Spleen (tissue), 3 donors: ENCODE data around the gene RGS5.

Experiments used
- POLR2A ChIP-seq, 3 donors: fragments of 450-650 bp; IDR thresholded peaks; one replicate each; pipeline ENCODE4 v1.5.1; 2017; ENCODE audit warnings: antibody characterized with exemption in 3 of 3, mild to moderate bottlenecking in 1 of 3
- POLR2AphosphoS5 ChIP-seq, 3 donors: sonication (generic); formaldehyde crosslinking; IDR thresholded peaks; one replicate each; pipeline ENCODE4 v1.5.1; 2017; ENCODE audit warnings: antibody characterized with exemption in 3 of 3

DNA sequence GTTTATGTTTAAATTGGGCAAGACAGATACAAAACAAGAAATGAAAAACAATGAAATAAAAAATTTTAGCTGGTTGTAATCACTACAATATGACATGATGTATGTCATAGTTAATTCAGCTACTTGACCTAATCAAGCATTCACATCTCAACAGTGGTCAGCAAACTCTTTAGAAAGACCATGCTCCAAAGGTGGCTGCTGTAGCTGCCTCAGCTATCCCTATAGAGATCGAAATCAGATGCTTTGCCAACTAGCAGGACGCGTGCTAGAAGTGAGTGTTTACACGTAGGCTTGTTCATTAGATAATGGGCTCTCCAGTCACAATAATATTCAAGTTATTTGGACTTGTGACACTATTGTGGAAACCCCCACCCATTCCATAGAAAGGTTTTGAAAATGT lies 25.9 kb downstream of the RGS5 start:
- TF ChIP-seq POLR2A (IDR thresholded peaks at IDR 0.05) = no peak
- no peak for TF ChIP-seq POLR2AphosphoS5 (IDR thresholded peaks at IDR 0.05)
